OCI-M1 (cell line): ENCODE results near the gene PAMR1.

Experiments
- DNase-seq: peaks from one replicate; lab custom pipeline; 2025; lab: John Stamatoyannopoulos, UW

The PAMR1 gene

GRCh38 chr11:35436581-35437250 is 88.7 kb downstream of the PAMR1 start:
- no peak for DNase-seq

- DNase-seq = no peak
Measured at GRCh38 chr11:35433588-35433987, 91.8 kb downstream of the PAMR1 start.

- DNase-seq = no peak
Measured at GRCh38 chr11:35432464-35432863, 93.0 kb downstream of the PAMR1 start.

GRCh38 chr11:35427071-35427470 is 98.3 kb downstream of the PAMR1 start:
- DNase-seq = no peak

GRCh38 chr11:35426351-35426750 is 99.1 kb downstream of the PAMR1 start:
- no peak for DNase-seq

GRCh38 chr11:35425603-35426212 is 99.7 kb downstream of the PAMR1 start:
- DNase-seq = no peak

- no peak for DNase-seq
Measured at GRCh38 chr11:35424157-35424940, 101.1 kb downstream of the PAMR1 start.

- DNase-seq = no peak
Measured at GRCh38 chr11:35420371-35420770, 105.0 kb downstream of the PAMR1 start.

GRCh38 chr11:35419830-35420333 is 105.5 kb downstream of the PAMR1 start:
- DNase-seq = no peak

- DNase-seq = no peak
Measured at GRCh38 chr11:35419184-35419829, 106.1 kb downstream of the PAMR1 start, which contains the start of gene SLC1A2. Gene SLC1A2, minus strand, starts transcription at chr11:35419558. Its CDS starts 592 bp downstream, at chr11:35418966.

- DNase-seq = no peak
Measured at GRCh38 chr11:35418282-35419183, 106.9 kb downstream of the PAMR1 start.

- no peak for DNase-seq
Measured at GRCh38 chr11:35415487-35415886, 109.9 kb downstream of the PAMR1 start.

GRCh38 chr11:35414776-35415175 is 110.6 kb downstream of the PAMR1 start:
- no peak for DNase-seq

GRCh38 chr11:35414311-35414710 is 111.1 kb downstream of the PAMR1 start:
- no peak for DNase-seq

GRCh38 chr11:35413598-35413997 is 111.8 kb downstream of the PAMR1 start:
- no peak for DNase-seq

GRCh38 chr11:35412285-35412684 is 113.1 kb downstream of the PAMR1 start:
- DNase-seq = peak; percentile 2

- no peak for DNase-seq
Measured at GRCh38 chr11:35407041-35407440, 118.4 kb downstream of the PAMR1 start.

GRCh38 chr11:35404388-35404775 is 121.0 kb downstream of the PAMR1 start:
- DNase-seq = peak; percentile 39

- no peak for DNase-seq
Measured at GRCh38 chr11:35403765-35404387, 121.5 kb downstream of the PAMR1 start.

GRCh38 chr11:35402751-35403660 is 122.4 kb downstream of the PAMR1 start:
- no peak for DNase-seq
